GM12891 (cell line): ENCODE measurements around the gene SMR3B.

Experiments
- POLR2A ChIP-seq: IDR thresholded peaks from 2 replicates; pipeline ENCODE4 v1.6.1; 2011; ENCODE audit warnings: low read depth, low read length, control low read depth
- POLR2AphosphoS5 ChIP-seq: IDR thresholded peaks from 2 replicates; pipeline ENCODE4 v1.6.1; 2011; ENCODE audit warnings: low read depth, low read length, control low read depth
- POU2F2 ChIP-seq: IDR thresholded peaks from 2 replicates; pipeline ENCODE4 v1.6.1; 2011; ENCODE audit warnings: low read depth, mild to moderate bottlenecking, control low read depth, low read length, moderate library complexity
- TAF1 ChIP-seq: IDR thresholded peaks from 2 replicates; pipeline ENCODE4 v1.6.1; 2011; ENCODE audit warnings: low read depth, low read length, control low read depth

GRCh38 chr4:70367813-70368212 is 15.1 kb upstream of the SMR3B start:
- TF ChIP-seq POLR2A (no peak), POLR2AphosphoS5 (no peak), POU2F2 (no peak), TAF1 (no peak)
